Measurements from ENCODE around the gene ARID2. TPM values are rescaled to one million over a fixed set of nuclear protein-coding genes. Genes with fewer than 3 reads are reported as not detected.

ARID2 gene
- total RNA-seq, 1 experiment from 2014 or later, result 11.0 TPM

DNA sequence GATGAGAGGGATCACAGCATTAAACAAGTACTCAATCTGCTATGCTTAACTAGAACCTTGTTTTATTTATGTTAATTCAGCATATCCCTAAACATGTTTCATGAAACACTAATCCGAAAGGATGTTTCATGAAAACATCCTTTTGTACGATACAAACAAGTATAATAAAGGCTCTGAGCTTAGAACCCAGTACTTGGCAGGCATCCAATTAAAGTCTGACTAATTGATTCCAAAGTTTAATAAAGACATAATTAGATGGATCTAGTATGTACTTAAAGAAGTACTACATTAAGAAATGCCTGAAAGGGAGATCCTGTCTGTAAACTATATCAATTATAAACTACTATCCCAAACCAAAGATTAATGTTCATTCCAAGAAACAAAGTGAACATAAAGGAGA, 209.1 kb downstream of the ARID2 start:
- peak; percentile 13 for DNase-seq (ENCODE audit: low read depth)

DNA sequence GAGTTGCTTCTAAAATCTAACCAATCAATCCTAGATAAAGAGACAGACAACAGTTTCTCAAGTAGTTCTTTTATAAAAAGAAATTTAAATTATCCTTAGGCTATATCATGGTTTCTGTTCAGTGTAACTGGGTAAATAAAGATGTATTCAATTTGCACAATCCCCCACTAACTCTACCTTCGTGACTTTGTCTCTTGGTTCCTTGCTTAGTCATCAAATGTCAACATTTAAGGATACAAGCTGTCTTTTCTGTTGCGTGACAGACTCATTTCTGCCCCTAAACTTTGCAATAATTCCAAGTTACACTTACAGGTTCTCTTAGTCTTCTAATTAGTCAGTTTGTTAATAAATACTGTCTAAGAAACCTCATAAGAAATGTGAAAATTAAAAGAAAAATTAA, 210.3 kb downstream of the ARID2 start:
- no peak for DNase-seq (ENCODE audit: low read depth)

DNA sequence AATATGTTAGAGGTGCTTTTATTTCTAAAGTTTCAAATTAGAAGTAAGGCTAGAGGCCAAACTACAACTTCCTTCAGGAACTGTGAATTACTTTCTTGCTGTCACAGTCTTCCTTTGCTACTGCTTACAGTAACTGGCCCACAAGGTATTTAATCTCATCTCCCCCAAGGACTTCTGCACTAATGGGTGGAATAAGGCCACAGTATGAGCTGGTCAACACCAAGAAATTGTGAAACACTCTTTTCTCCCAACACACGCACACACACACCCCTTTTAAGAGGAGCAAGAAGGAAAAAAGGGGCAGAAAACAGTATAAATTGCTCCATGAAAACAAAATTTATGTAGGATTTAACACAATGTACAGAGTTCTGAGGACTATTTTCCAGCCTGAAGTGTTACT, 215.3 kb downstream of the ARID2 start:
- no peak for DNase-seq (ENCODE audit: low read depth)

DNA sequence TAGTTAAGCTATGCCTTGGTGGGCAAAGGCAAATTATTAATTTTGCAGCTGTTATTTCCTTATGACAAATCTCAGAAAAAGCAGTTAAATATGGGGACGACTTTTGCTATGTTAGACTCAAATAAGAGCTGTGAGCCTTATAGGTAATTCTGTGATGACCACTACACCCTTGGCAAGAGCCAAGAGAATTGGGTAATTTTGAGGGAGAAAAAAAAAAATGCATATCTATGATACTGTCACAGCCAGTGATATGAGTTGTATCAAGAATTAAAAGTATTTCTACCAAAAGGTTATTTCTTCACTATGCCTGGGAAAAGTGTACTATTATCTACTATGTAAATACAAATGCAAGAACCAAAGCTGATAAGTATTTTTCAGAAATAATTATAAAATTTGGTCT, 216.9 kb downstream of the ARID2 start:
- no peak for DNase-seq (ENCODE audit: low read depth)

DNA sequence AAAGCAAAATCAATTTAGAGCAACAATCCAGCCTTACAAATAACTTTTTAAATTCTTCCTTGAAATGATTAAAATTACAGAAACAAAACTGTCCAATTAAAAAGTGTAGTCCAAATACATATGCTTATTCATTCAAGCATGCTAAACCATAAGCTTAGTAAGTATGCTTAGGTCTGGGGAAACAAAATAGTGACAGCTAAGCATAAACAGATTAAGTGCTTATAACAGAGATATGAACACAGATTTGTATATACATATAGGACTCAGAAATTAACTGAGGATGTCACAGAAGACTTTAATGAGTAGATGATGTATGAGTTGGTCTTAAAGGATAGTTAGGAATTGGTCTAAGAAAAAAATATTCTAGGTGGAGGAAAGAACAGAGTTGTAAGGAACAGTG, 219.0 kb downstream of the ARID2 start:
- no peak for DNase-seq (ENCODE audit: low read depth)
